Astrocyte of the spinal cord (primary cell): ENCODE results near the gene EXOC8.

Experiments
- DNase-seq: peaks from one replicate; pipeline ENCODE4 v3.0.0; 2011; ENCODE audit warnings: low read depth, low spot score
- H3K4me3 ChIP-seq: 2 replicates; pipeline ENCODE4 v1.5.1; 2011; ENCODE audit warnings: low read depth, mild to moderate bottlenecking, low read length, moderate library complexity
- in situ Hi-C: cut with HindIII; loops from 2 replicates; pipeline ENCODE4 v1.10.0; 2017; ENCODE audit warnings: low sequenced_read_pairs
- TF ChIP-seq, protein P1 (sequence below): IDR thresholded peaks from 2 replicates; pipeline ENCODE4 v1.5.1; 2012; ENCODE audit warnings: low read depth, mild to moderate bottlenecking, low read length, inconsistent platforms

EXOC8 gene

GRCh38 chr1:231334079-231334666 lies 3.5 kb downstream of the EXOC8 start:
- peak overlapping the region; percentile 33 for H3K4me3 ChIP-seq
- TF ChIP-seq, protein P1, sequence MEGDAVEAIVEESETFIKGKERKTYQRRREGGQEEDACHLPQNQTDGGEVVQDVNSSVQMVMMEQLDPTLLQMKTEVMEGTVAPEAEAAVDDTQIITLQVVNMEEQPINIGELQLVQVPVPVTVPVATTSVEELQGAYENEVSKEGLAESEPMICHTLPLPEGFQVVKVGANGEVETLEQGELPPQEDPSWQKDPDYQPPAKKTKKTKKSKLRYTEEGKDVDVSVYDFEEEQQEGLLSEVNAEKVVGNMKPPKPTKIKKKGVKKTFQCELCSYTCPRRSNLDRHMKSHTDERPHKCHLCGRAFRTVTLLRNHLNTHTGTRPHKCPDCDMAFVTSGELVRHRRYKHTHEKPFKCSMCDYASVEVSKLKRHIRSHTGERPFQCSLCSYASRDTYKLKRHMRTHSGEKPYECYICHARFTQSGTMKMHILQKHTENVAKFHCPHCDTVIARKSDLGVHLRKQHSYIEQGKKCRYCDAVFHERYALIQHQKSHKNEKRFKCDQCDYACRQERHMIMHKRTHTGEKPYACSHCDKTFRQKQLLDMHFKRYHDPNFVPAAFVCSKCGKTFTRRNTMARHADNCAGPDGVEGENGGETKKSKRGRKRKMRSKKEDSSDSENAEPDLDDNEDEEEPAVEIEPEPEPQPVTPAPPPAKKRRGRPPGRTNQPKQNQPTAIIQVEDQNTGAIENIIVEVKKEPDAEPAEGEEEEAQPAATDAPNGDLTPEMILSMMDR, result no peak
- in situ Hi-C loops, result no loop called here
- DNase-seq, result no peak

- TF ChIP-seq, protein P1, result no peak
- DNase-seq, result no peak
- in situ Hi-C loops, result no loop called here
- H3K4me3 ChIP-seq, result no peak overlapping the region
Measured at GRCh38 chr1:231332761-231333160, 4.9 kb downstream of the EXOC8 start.

DNA sequence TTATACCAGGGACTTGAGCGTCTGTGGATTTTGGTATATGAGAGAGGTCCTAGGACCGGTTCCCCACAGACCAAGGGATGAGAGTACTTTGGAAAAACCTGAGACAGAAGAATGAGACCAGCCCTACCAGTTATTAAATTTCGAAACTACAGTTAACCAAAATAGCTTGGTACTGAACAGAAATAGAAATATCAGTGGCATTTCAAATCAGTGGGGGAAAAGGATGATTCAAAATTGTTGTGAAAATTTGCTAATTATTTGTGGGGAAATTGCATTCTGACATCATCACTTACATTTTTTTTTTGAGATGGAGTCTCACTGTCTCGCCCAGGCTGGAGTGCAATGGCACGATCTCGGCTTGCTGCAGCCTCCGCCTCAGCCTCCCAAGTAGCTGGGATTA lies 8.2 kb downstream of the EXOC8 start:
- in situ Hi-C loops, result no loop called here
- TF ChIP-seq, protein P1, result no peak
- no peak overlapping the region for H3K4me3 ChIP-seq
- DNase-seq, result no peak

DNA sequence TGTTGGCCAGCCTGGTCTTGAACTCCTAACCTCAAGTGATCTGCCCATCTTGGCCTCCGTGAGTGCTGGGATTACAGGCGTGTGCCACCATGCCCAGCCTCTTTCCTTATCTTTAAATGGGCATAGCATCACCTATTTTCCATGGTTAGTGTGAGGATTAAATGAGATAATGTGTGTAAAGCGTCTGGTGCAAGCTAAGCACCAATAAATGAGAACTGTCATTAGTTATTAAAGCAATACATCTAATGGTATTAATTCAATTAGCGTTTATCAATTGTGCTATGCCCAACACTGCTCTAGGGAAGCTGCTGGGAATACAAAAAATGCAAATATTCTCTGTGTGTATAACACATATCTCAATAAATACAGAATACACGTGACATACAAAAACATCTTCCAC lies 10.0 kb downstream of the EXOC8 start:
- DNase-seq, result no peak
- no peak overlapping the region for H3K4me3 ChIP-seq
- in situ Hi-C loops, result no loop called here
- TF ChIP-seq, protein P1, result no peak

- no peak overlapping the region for H3K4me3 ChIP-seq
- in situ Hi-C loops, result no loop called here
- TF ChIP-seq, protein P1, result no peak
- DNase-seq, result no peak
Measured at GRCh38 chr1:231326248-231326647, 11.4 kb downstream of the EXOC8 start.

DNA sequence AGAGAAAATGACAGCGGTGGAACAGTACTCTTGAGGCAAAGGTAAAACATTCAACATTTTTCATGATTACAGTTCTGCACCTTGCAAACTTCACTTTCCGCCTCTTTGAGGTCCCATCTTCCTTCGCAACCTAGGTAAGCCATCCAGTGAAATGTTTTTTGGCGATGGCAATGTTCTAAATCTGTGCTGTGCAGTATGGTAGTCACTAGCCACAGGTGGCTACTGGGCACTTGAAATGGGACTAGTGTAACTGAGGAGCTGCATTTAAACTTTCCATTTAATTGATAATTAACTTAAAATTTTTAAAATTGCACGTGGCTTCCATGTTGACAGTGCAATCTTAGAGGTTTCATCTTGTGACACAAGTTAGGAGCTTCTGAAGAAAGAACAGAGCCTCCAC lies 13.0 kb downstream of the EXOC8 start:
- no peak for DNase-seq
- in situ Hi-C loops, result no loop called here
- H3K4me3 ChIP-seq, result no peak overlapping the region
- TF ChIP-seq, protein P1, result no peak

DNA sequence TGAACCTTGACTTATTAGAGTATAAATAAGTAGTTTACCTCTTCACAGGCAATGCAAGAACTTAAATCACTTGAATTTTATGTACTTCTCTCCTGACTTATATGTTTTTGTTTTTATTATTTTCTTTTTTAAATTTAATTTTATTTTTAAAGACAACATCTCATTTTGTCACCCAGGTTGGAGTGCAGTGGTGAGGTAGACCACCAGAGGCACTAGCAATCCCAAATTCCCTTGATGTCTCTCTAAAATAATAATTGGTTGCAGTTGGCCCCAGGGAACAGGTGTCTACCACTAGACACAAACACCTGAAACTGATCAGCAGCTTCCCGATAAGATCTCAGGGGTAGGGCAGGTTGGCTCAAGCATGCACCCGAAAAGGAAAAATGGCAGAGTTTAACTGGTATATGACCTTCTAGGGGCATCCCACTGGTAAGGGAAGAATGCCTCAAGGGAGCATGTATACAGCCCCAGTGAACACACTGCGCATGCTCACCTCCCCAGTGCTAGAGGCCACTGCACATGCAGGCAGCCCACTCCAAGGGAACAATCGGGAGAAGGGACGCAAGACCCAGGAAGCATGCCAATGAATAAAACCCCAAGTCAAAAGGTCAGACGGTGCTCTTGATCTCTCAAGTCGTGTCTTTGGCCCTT lies 14.6 kb downstream of the EXOC8 start:
- no peak for DNase-seq
- in situ Hi-C loops, result no loop called here
- H3K4me3 ChIP-seq, result no peak overlapping the region
- TF ChIP-seq, protein P1, result peak; percentile 18
